SK-N-SH (cell line): Measurements from ENCODE around the gene PSG1. TPM values are rescaled to one million over a fixed set of nuclear protein-coding genes. Genes with fewer than 3 reads are reported as not detected.
A peak's percentile ranks its signal among the peaks of the same experiment; 100 is the strongest.
"Not testable (repeated sequence)": the region's sequence is repeated elsewhere in the genome, so short reads cannot be mapped to it uniquely, and the experiment has no call there.

ENCODE experiments used
- CTCF ChIA-PET: fragments of 300-600, 350-600 bp; formaldehyde crosslinking; extraction: SDS; loops from one replicate; lab custom pipeline; 2021; lab: Yijun Ruan, JAX
- POLR2A ChIA-PET: fragments of 350-600 bp; sonication (Branson Sonifier 250); formaldehyde crosslinking; extraction: SDS; loops from one replicate; lab custom pipeline; 2020; ENCODE audit warnings: antibody characterized with exemption, inconsistent platforms; lab: Yijun Ruan, JAX
- DNase-seq: peaks from one replicate; pipeline ENCODE4 v3.0.0; 2012
- H2AFZ ChIP-seq: fragments of 200-600 bp; sonication (generic); 2 replicates; pipeline ENCODE4 v1.8.1; 2016; ENCODE audit warnings: antibody characterized with exemption, mild to moderate bottlenecking, low read depth
- H3F3A ChIP-seq: fragments of 200-600 bp; sonication (generic); replicated peaks from 2 replicates; pipeline ENCODE3; 2016; ENCODE audit warnings: antibody characterized with exemption, mild to moderate bottlenecking; ENCODE audit not compliant: insufficient read depth
- H3K27ac ChIP-seq, 2 experiments: fragments of 200-500 bp in 1 of 2; fragments of 200-600 bp in 1 of 2; sonication (Bioruptor generic) in 1 of 2; sonication (generic), shearing (Covaris generic) in 1 of 2; 2 replicates each; pipeline versions ENCODE4 v1.5.1 to v1.6.1; 2014 to 2016; ENCODE audit warnings: low read depth in 2 of 2, inconsistent platforms in 1 of 2, low read length in 1 of 2, mild to moderate bottlenecking in 1 of 2, mixed read lengths in 1 of 2
- H3K27me3 ChIP-seq: fragments of 200-600 bp; sonication (generic), shearing (Covaris generic); 2 replicates; pipeline ENCODE4 v1.6.1; 2016; ENCODE audit warnings: mixed run types; ENCODE audit not compliant: insufficient read depth
- H3K36me3 ChIP-seq, 2 experiments: fragments of 200-500 bp in 1 of 2; fragments of 200-600 bp in 1 of 2; sonication (Bioruptor generic) in 1 of 2; sonication (generic) in 1 of 2; replicated peaks in 1 of 2; 2 replicates each; pipeline versions ENCODE3 to v1.5.1; 2014 to 2016; ENCODE audit warnings: low read length in 1 of 2, mild to moderate bottlenecking in 1 of 2; ENCODE audit not compliant: insufficient read depth in 2 of 2, control insufficient read depth in 1 of 2
- H3K4me1 ChIP-seq, 2 experiments: fragments of 200-500 bp in 1 of 2; fragments of 200-600 bp in 1 of 2; sonication (Bioruptor generic) in 1 of 2; sonication (generic), shearing (Covaris generic) in 1 of 2; 2 replicates each; pipeline versions ENCODE4 v1.5.1 to v1.6.1; 2014 to 2016; ENCODE audit warnings: low read depth in 1 of 2, low read length in 1 of 2, mixed run types in 1 of 2; ENCODE audit not compliant: insufficient read depth in 2 of 2, control insufficient read depth in 1 of 2
- H3K4me2 ChIP-seq: fragments of 200-600 bp; sonication (generic), shearing (Covaris generic); 2 replicates; pipeline ENCODE4 v1.6.1; 2017; ENCODE audit warnings: mixed run types
- H3K4me3 ChIP-seq, 2 experiments: fragments of 200-500 bp in 1 of 2; fragments of 200-600 bp in 1 of 2; sonication (Bioruptor generic) in 1 of 2; sonication (generic), shearing (Covaris generic) in 1 of 2; 2 replicates each; pipeline versions ENCODE4 v1.5.1 to v1.8.1; 2014 to 2016; ENCODE audit warnings: low read depth in 2 of 2, inconsistent platforms in 1 of 2, low read length in 1 of 2, mild to moderate bottlenecking in 1 of 2, mixed read lengths in 1 of 2, moderate library complexity in 1 of 2
- H3K79me2 ChIP-seq: fragments of 200-600 bp; sonication (generic); 2 replicates; pipeline ENCODE4 v1.8.1; 2017; ENCODE audit warnings: mild to moderate bottlenecking; ENCODE audit not compliant: insufficient read depth
- H3K9ac ChIP-seq: fragments of 200-600 bp; sonication (generic); 2 replicates; pipeline ENCODE4 v1.6.1; 2017; ENCODE audit warnings: mixed run types
- H3K9me2 ChIP-seq: fragments of 200-600 bp; sonication (generic); 2 replicates; pipeline ENCODE4 v1.6.1; 2017; ENCODE audit warnings: mixed run types
- H3K9me3 ChIP-seq: fragments of 200-600 bp; sonication (generic); 2 replicates; pipeline ENCODE4 v1.6.1; 2017; ENCODE audit warnings: mixed run types, mild to moderate bottlenecking, moderate library complexity
- H4K20me1 ChIP-seq: fragments of 200-600 bp; sonication (generic); 2 replicates; pipeline ENCODE4 v1.6.1; 2017; ENCODE audit warnings: mild to moderate bottlenecking, mixed run types; ENCODE audit not compliant: insufficient read depth
- FOSL2 ChIP-seq: IDR thresholded peaks from 2 replicates; pipeline ENCODE4 v1.4.0; 2012; ENCODE audit warnings: low read depth, mild to moderate bottlenecking, moderate library complexity, borderline replicate concordance
- FOXM1 ChIP-seq: IDR thresholded peaks from 2 replicates; pipeline ENCODE4 v1.4.0; 2012; ENCODE audit warnings: low read depth, mild to moderate bottlenecking
- JUND ChIP-seq: IDR thresholded peaks from 2 replicates; pipeline ENCODE4 v1.4.0; 2012
- NFIC ChIP-seq: IDR thresholded peaks from 2 replicates; pipeline ENCODE4 v1.4.0; 2012; ENCODE audit warnings: borderline replicate concordance
- RXRA ChIP-seq: IDR thresholded peaks from 2 replicates; pipeline ENCODE4 v1.4.0; 2012; ENCODE audit warnings: low read depth, mild to moderate bottlenecking, borderline replicate concordance
- TCF12 ChIP-seq: IDR thresholded peaks from 2 replicates; pipeline ENCODE4 v1.4.0; 2012
- TEAD4 ChIP-seq: IDR thresholded peaks from 2 replicates; pipeline ENCODE4 v1.4.0; 2012; ENCODE audit warnings: mild to moderate bottlenecking, borderline replicate concordance; ENCODE audit not compliant: insufficient read depth
- WGBS: methylation state at CpG from one replicate; pipeline ENCODE4 v1.1.6; 2017; ENCODE audit warnings: low lambda C conversion rate; 5-methylcytosine and 5-hydroxymethylcytosine counted together
- polyA plus RNA-seq, 3 experiments: library from polyadenylated mRNA; depleted of rRNA; stranded (reverse); fragments of >200 nt; gene quantifications; 2 replicates each; pipeline ENCODE4 v1.2.3, GENCODE V29; 2012
- TF ChIP-seq, protein P1 (sequence below): IDR thresholded peaks from 2 replicates; pipeline ENCODE4; 2012
- TF ChIP-seq, protein P2 (sequence below): IDR thresholded peaks from 2 replicates; pipeline ENCODE4 v1.4.0; 2012; ENCODE audit warnings: low read depth, borderline replicate concordance

The PSG1 gene
- polyA plus RNA-seq, 1 of the 3 experiments (the other 2 are of a cell fraction), result 0.18 TPM

DNA sequence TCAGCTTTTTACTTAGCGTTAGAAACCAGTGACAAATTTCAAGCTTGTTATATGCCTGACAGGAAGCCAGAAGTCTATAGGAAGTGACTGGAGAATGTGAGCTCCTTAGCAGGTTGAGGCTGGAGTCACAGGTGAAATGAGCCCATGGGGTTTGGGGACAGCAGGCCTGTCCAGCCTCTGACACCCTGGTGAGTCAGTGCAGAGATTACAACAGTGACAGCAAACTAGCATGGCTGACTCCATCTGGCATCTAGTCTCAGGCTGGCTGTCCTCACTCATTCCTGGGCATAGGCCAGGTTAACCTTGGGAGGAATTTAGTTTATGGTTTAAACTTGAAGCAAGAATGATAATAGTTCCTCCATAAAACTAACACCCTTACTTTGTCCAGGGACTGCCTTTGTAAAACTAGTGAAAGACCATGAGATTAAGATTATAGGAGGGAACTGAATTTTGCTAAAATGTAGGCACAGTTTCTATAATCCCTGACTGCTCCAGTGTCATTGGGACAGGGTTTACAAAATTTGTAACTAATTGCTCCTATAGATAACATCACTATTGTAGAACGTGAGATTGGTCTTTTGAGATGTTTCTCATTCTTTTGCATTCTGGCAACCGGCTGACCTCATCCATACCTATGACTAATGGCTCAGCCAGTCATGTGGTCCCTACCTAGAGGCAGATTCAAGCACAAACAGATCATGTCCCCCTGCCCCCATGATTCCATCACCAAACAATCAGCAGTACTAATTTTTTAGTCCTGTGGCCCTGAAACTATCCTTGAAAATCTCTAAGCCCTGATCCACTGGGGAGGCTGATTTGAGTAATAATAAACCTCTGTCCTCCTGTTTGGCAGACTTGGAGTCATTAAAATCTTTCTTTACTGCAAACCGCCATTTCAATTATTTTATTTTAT is 4.4 kb downstream of the PSG1 start:
- CTCF ChIA-PET, DNase-seq: not testable (repeated sequence)
- WGBS, result 21% methylated on average over 4 of the region's 4 CpGs

DNA sequence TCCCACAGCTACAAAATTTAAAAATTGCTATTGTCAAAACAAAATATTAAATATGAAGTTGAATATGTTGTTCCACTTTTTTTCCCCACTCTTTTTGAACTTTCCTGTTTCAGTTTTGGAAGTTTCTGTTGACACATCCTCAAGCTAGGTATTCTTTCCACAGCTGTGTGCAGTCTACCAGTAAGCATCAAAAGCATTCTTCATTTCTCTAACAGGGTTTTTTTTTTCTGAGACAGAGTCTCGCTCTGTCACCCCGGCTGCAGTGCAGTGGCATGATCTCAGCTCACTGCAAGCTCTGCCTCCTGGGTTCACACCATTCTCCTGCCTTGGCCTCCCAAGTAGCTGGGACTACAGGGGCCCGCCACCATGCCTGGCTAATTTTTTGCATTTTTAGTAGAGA is 5.4 kb downstream of the PSG1 start:
- peaks cover 0 to 18% of the 10 kb centered on the region in 2 experiments; a peak in 1 of 4 replicates for H3K4me1 ChIP-seq
- H3K9me2 ChIP-seq, DNase-seq, H3K4me2 ChIP-seq, H3K4me3 ChIP-seq, H3K36me3 ChIP-seq, H3K79me2 ChIP-seq, H3K27me3 ChIP-seq, H3K9me3 ChIP-seq, H4K20me1 ChIP-seq, POLR2A ChIA-PET: not testable (repeated sequence)
- H3F3A ChIP-seq, result peaks cover 20% of the 10 kb centered on the region
- H2AFZ ChIP-seq, result peak overlapping the region; percentile 36; the same call in 1 of the 2 replicates
- H3K27ac ChIP-seq, result peak overlapping the region in 1 of 2 experiments; percentile 88; a peak in 2 of 4 replicates
- peak overlapping the region; percentile 64; the same call in 1 of the 2 replicates for H3K9ac ChIP-seq
- CTCF ChIA-PET, result interaction anchor here (1.1 kb wide), 1 partner anchor 11 kb away, joined by 3 read pairs; no protein-coding TSS in a partner anchor
- WGBS, result 65% methylated on average over 3 of the region's 3 CpGs

More for the DNA sequence above, 4.4 kb downstream of the PSG1 start:
- POLR2A ChIA-PET, H3K79me2 ChIP-seq, H3K27me3 ChIP-seq, H3K4me3 ChIP-seq, H3K36me3 ChIP-seq, H3K9me2 ChIP-seq, H3K9me3 ChIP-seq, H4K20me1 ChIP-seq: not testable (repeated sequence)
- peak overlapping the region; percentile 64; the same call in 1 of the 2 replicates for H3K9ac ChIP-seq
- peak overlapping the region; percentile 36; the same call in 1 of the 2 replicates for H2AFZ ChIP-seq
- H3F3A ChIP-seq, result peaks cover 20% of the 10 kb centered on the region
- peak overlapping the region; percentile 47 to 88; a peak in 3 of 4 replicates for H3K27ac ChIP-seq
- 0 out of 2 replicates have a peak, but pooled peaks have one; percentile 34 for TF ChIP-seq FOXM1
- TF ChIP-seq, protein P1, sequence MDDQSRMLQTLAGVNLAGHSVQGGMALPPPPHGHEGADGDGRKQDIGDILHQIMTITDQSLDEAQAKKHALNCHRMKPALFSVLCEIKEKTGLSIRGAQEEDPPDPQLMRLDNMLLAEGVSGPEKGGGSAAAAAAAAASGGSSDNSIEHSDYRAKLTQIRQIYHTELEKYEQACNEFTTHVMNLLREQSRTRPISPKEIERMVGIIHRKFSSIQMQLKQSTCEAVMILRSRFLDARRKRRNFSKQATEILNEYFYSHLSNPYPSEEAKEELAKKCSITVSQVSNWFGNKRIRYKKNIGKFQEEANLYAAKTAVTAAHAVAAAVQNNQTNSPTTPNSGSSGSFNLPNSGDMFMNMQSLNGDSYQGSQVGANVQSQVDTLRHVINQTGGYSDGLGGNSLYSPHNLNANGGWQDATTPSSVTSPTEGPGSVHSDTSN, result 0 out of 2 replicates have a peak, but pooled peaks have one; percentile 38
- TF ChIP-seq JUND, result peak; percentile 47; the same call in 1 of the 2 replicates
- TF ChIP-seq TCF12, result peak; percentile 54
- TF ChIP-seq TEAD4, result peak; percentile 4; the same call in 1 of the 2 replicates
- TF ChIP-seq NFIC, result peak; percentile 40
- TF ChIP-seq, protein P2, sequence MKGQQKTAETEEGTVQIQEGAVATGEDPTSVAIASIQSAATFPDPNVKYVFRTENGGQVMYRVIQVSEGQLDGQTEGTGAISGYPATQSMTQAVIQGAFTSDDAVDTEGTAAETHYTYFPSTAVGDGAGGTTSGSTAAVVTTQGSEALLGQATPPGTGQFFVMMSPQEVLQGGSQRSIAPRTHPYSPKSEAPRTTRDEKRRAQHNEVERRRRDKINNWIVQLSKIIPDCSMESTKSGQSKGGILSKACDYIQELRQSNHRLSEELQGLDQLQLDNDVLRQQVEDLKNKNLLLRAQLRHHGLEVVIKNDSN, result peak; percentile 18; the same call in 1 of the 2 replicates
- peak; percentile 30; the same call in 1 of the 2 replicates for TF ChIP-seq FOSL2
- TF ChIP-seq RXRA, result peak; percentile 17; the same call in 1 of the 2 replicates
- H3K4me2 ChIP-seq, result 0 out of 2 replicates have a peak overlapping the region, but pooled peaks have one; percentile 29
- H3K4me1 ChIP-seq, result peaks cover 0 to 18% of the 10 kb centered on the region in 2 experiments; a peak in 1 of 4 replicates
